GM12878 (cell line): ENCODE data around the gene LRRIQ4. TPM values are rescaled to one million over a fixed set of nuclear protein-coding genes. Genes with fewer than 3 reads are reported as not detected.

ENCODE experiments used
- ATAC-seq: fragments of 200-7000 bp; cut with Tn5 transposase; 3 replicates; pipeline ENCODE4 v1.9.1; 2020; ENCODE audit warnings: mild to moderate bottlenecking, moderate library complexity
- BruUV-seq: library from RNA; stranded (reverse); fragments of 400-500 nt; replicated peaks from 2 replicates; lab custom pipeline; 2021; lab: Mats Ljungman, UMichigan
- CTCF ChIA-PET: fragments of 300-600 bp; sonication (Branson Sonifier 250); formaldehyde crosslinking; extraction: SDS; loops from one replicate; lab custom pipeline; 2021; ENCODE audit warnings: inconsistent platforms; lab: Yijun Ruan, JAX
- POLR2A ChIA-PET: fragments of 350-600 bp; formaldehyde crosslinking; extraction: SDS; loops from one replicate; lab custom pipeline; 2021; ENCODE audit warnings: inconsistent platforms; lab: Charles Lee
- RAD21 ChIA-PET: fragments of 300-600 bp; sonication (Branson Sonifier 250); formaldehyde crosslinking; loops from one replicate; lab custom pipeline; 2023; ENCODE audit warnings: antibody characterized with exemption; ENCODE audit not compliant: unreplicated experiment; lab: Charles Lee
- SMC1A ChIA-PET: fragments of 300-600 bp; sonication (Branson Sonifier 250); formaldehyde crosslinking; loops from one replicate; lab custom pipeline; 2023; ENCODE audit not compliant: unreplicated experiment, uncharacterized antibody; lab: Charles Lee
- DNase-seq: peaks from one replicate; pipeline ENCODE4 v3.0.0-alpha.2; 2011; ENCODE audit warnings: low read depth, low spot score
- FAIRE-seq: peaks from 3 replicates; lab custom pipeline; 2011; peaks lifted over from hg19 to GRCh38; lab: Jason Lieb, UNC
- H2AFZ ChIP-seq: 2 replicates; pipeline ENCODE4 v1.6.0; 2011; ENCODE audit warnings: low read depth, low read length, control low read depth; ENCODE audit not compliant: control insufficient read depth
- H3K27ac ChIP-seq: 2 replicates; pipeline ENCODE4 v1.5.1; 2011; ENCODE audit warnings: control low read depth; ENCODE audit not compliant: control insufficient read depth, insufficient read depth
- H3K27me3 ChIP-seq, 2 experiments: replicated peaks in 1 of 2; 2 replicates each; pipeline versions ENCODE4 v1.6.0 to v1.6.1; 2011; ENCODE audit warnings: low read length in 1 of 2; ENCODE audit not compliant: control insufficient read depth in 2 of 2, insufficient read depth in 2 of 2
- H3K36me3 ChIP-seq, 2 experiments: 2 replicates each; pipeline ENCODE4 v1.5.1; 2011; ENCODE audit warnings: low read length in 1 of 2; ENCODE audit not compliant: control insufficient read depth in 2 of 2, insufficient read depth in 2 of 2
- H3K4me1 ChIP-seq: 2 replicates; pipeline ENCODE4 v1.6.1; 2011; ENCODE audit warnings: mild to moderate bottlenecking, low read length, moderate library complexity, mixed read lengths; ENCODE audit not compliant: control insufficient read depth, insufficient read depth
- H3K4me2 ChIP-seq: 2 replicates; pipeline ENCODE4 v1.6.0; 2011; ENCODE audit warnings: control low read depth; ENCODE audit not compliant: control insufficient read depth, insufficient read depth
- H3K4me3 ChIP-seq: fragments of 200-600 bp; sonication (generic); 2 replicates; pipeline ENCODE4 v1.5.1; 2016
- H3K79me2 ChIP-seq: 2 replicates; pipeline ENCODE4 v1.6.0; 2011; ENCODE audit warnings: low read length; ENCODE audit not compliant: control insufficient read depth, insufficient read depth
- H3K9ac ChIP-seq: 2 replicates; pipeline ENCODE4 v1.8.0; 2011; ENCODE audit warnings: low read length, control low read depth, mixed read lengths; ENCODE audit not compliant: control insufficient read depth, insufficient read depth
- H3K9me3 ChIP-seq: replicated peaks from 3 replicates; pipeline ENCODE4 v1.5.1; 2011; ENCODE audit warnings: mild to moderate bottlenecking, low read length; ENCODE audit not compliant: control insufficient read depth, insufficient read depth
- H4K20me1 ChIP-seq: 2 replicates; pipeline ENCODE4 v1.6.0; 2011; ENCODE audit not compliant: control insufficient read depth, insufficient read depth
- BACH1 ChIP-seq: fragments of 450-650 bp; IDR thresholded peaks from 2 replicates; pipeline ENCODE4 v1.6.1; 2017; ENCODE audit warnings: mild to moderate bottlenecking, borderline replicate concordance
- CHD2 ChIP-seq: IDR thresholded peaks from 2 replicates; pipeline ENCODE4 v1.6.1; 2011; ENCODE audit warnings: low read depth, low read length, improper control_type of control experiment, borderline replicate concordance
- NFYA ChIP-seq: IDR thresholded peaks from 2 replicates; pipeline ENCODE4 v1.6.1; 2011; ENCODE audit warnings: low read depth, mild to moderate bottlenecking, low read length, improper control_type of control experiment, borderline replicate concordance
- NKRF ChIP-seq: fragments of 450-650 bp; conservative IDR thresholded peaks from 2 replicates; pipeline ENCODE4 v1.6.1; 2017; ENCODE audit warnings: mild to moderate bottlenecking, moderate library complexity
- RAD51 ChIP-seq: fragments of 450-650 bp; IDR thresholded peaks from 2 replicates; pipeline ENCODE4 v1.6.1; 2016; ENCODE audit warnings: moderate library complexity, mild to moderate bottlenecking, inconsistent platforms
- SMAD1 ChIP-seq: fragments of 450-650 bp; IDR thresholded peaks from 2 replicates; pipeline ENCODE4 v1.6.1; 2018; ENCODE audit warnings: mild to moderate bottlenecking, low read depth; ENCODE audit not compliant: partially characterized antibody
- SMARCA5 ChIP-seq: fragments of 450-650 bp; IDR thresholded peaks from 2 replicates; pipeline ENCODE4 v1.6.1; 2017; ENCODE audit warnings: mild to moderate bottlenecking
- ZBTB11 ChIP-seq: fragments of 450-650 bp; formaldehyde crosslinking; IDR thresholded peaks from 2 replicates; pipeline ENCODE4 v1.5.0; 2022; ENCODE audit warnings: mild to moderate bottlenecking, missing genetic modification characterization
- ZZZ3 ChIP-seq: IDR thresholded peaks from 2 replicates; pipeline ENCODE4 v1.6.1; 2011; ENCODE audit warnings: low read depth; ENCODE audit not compliant: control insufficient read depth, insufficient read length
- WGBS: methylation state at CpG from one replicate; pipeline ENCODE4 v1.1.6; 2016; ENCODE audit warnings: low lambda C conversion rate; ENCODE audit not compliant: insufficient replicate concordance, insufficient coverage; ENCODE audit errors: missing lambda C conversion rate; 5-methylcytosine and 5-hydroxymethylcytosine counted together
- in situ Hi-C: fragments of 300-500 bp; cut with MboI; formaldehyde crosslinking; loops from 9 replicates; pipeline ENCODE4 v1.14.3; 2018; ENCODE audit warnings: mixed read lengths
- intact Hi-C: fragments of 100-400 bp; cut with micrococcal nuclease; formaldehyde crosslinking; loops from one replicate; pipeline ENCODE4 v1.14.2; 2022; ENCODE audit not compliant: unreplicated experiment
- polyA plus RNA-seq, 11 experiments: library from polyadenylated mRNA; depleted of rRNA in 4 of 11; unstranded in 6 of 11; stranded (reverse) in 5 of 11; fragments of >200 nt; fragmentation: Nextera tagmentation in 4 of 11; fragmentation: Illumina TruSeq in 1 of 11; extraction: Ambion mirVana in 4 of 11; extraction: Trizol in 1 of 11; gene quantifications; 1 replicate in 1 of 11; 2 replicates in 10 of 11; pipeline versions ENCODE4 v1.2.1 to v1.2.3, GENCODE V29; 2011 to 2016; ENCODE audit warnings: inconsistent platforms in 2 of 11, missing spikeins in 2 of 11, low read depth in 1 of 11
- total RNA-seq, 4 experiments: library from RNA; depleted of rRNA in 3 of 4; stranded (reverse); fragments of >200 nt in 3 of 4; fragmentation: Illumina TruSeq in 1 of 4; extraction: Trizol in 1 of 4; gene quantifications; 2 replicates each; pipeline versions ENCODE4 v1.2.1 to v1.2.3, GENCODE V29; 2013 to 2021

Gene LRRIQ4
- total and polyA plus RNA-seq, 10 of the 15 experiments (the other 5 are each of a cell fraction or from before 2014, with no cell fraction given) = 0.06 to 0.21 (median 0.14) TPM; not detected in 3

- WGBS = 78% methylated on average over 4 of the region's 4 CpGs
- CTCF ChIA-PET = interaction anchor here (0.8 kb wide), 1 partner anchor 8 kb away, joined by 3 read pairs; no protein-coding TSS in a partner anchor
- in situ Hi-C loops (no loop called here), intact Hi-C loops (no loop called here)
- no peak overlapping the region for H3K4me3 ChIP-seq
- no peak for ATAC-seq
- no peaks in the 10 kb centered on the region for H3K79me2 ChIP-seq
- H4K20me1 ChIP-seq = no peaks in the 10 kb centered on the region
- H3K9ac ChIP-seq = no peak overlapping the region
- H3K4me2 ChIP-seq = no peak overlapping the region
- H3K27me3 ChIP-seq = no peaks in the 10 kb centered on the region
- no peaks in the 10 kb centered on the region for H3K9me3 ChIP-seq
- RAD21 ChIA-PET = no interaction called here
- no peak for TF ChIP-seq ZZZ3
- no peak for TF ChIP-seq CHD2
- TF ChIP-seq BACH1 = no peak
- no peak for TF ChIP-seq NFYA
- TF ChIP-seq SMARCA5 = no peak
- no peak for TF ChIP-seq RAD51
- H2AFZ ChIP-seq = no peak overlapping the region
- no TSS peak for BruUV-seq
- no peak overlapping the region for H3K27ac ChIP-seq
- no peak for DNase-seq
- SMC1A ChIA-PET = interaction anchor here (0.6 to 1.5 kb wide), 2 partner anchors 19 to 20 kb away, joined by 3 read pairs; no protein-coding TSS in a partner anchor
- POLR2A ChIA-PET = interaction anchor here (1.0 kb wide), 1 partner anchor 17 kb away, joined by 4 read pairs; the partner anchor contains the start of gene MYNN
- peaks cover 0 to 18% of the 10 kb centered on the region in 2 experiments; a peak in 2 of 4 replicates for H3K36me3 ChIP-seq
- H3K4me1 ChIP-seq = no peaks in the 10 kb centered on the region
- no peak for FAIRE-seq
Observed at GRCh38 chr3:169790687-169791429, 21.8 kb upstream of the LRRIQ4 start.

- ATAC-seq (no peak), FAIRE-seq (no peak), DNase-seq (no peak)
- ChIA-PET CTCF (no interaction called here), POLR2A (no interaction called here), RAD21 (no interaction called here), SMC1A (interaction anchor here (0.8 kb wide), 1 partner anchor 17 kb away, joined by 4 read pairs; no protein-coding TSS in a partner anchor)
- Histone ChIP-seq H3K36me3 (peaks cover 0 to 9% of the 10 kb centered on the region in 2 experiments; a peak in 2 of 4 replicates), H3K4me2 (no peak overlapping the region), H3K4me1 (no peaks in the 10 kb centered on the region), H3K4me3 (no peak overlapping the region), H2AFZ (no peak overlapping the region), H3K79me2 (no peaks in the 10 kb centered on the region), H3K9ac (no peak overlapping the region), H3K9me3 (no peaks in the 10 kb centered on the region), H3K27ac (no peak overlapping the region), H4K20me1 (no peaks in the 10 kb centered on the region), H3K27me3 (no peaks in the 10 kb centered on the region)
- in situ Hi-C loops = no loop called here
- intact Hi-C loops = no loop called here
- BruUV-seq = no TSS peak
- 94% methylated on average over 1 of the region's 1 CpG for WGBS
- TF ChIP-seq SMAD1 (no peak), NKRF (no peak), ZBTB11 (no peak)
Observed at GRCh38 chr3:169792359-169792758, 20.3 kb upstream of the LRRIQ4 start.
